Kidney epithelial cell (primary cell): ENCODE measurements around the gene DHRSX. TPM values are rescaled to one million over a fixed set of nuclear protein-coding genes. Genes with fewer than 3 reads are reported as not detected.
"Not testable (repeated sequence)": the region's sequence is repeated elsewhere in the genome, so short reads cannot be mapped to it uniquely, and the experiment has no call there.

Experiments used
- DNase-seq: peaks from one replicate; pipeline ENCODE4 v3.0.0-alpha.2; 2010; ENCODE audit warnings: low read depth
- H3K27me3 ChIP-seq: 2 replicates; pipeline ENCODE4 v1.6.0; 2011; ENCODE audit warnings: low read length; ENCODE audit not compliant: control insufficient read depth, insufficient read depth
- H3K36me3 ChIP-seq: 2 replicates; pipeline ENCODE4 v1.5.1; 2011; ENCODE audit warnings: low read length; ENCODE audit not compliant: control insufficient read depth, insufficient read depth
- H3K4me3 ChIP-seq: 2 replicates; pipeline ENCODE4 v1.5.1; 2011; ENCODE audit warnings: low read depth, mild to moderate bottlenecking, control low read depth, low read length
- total RNA-seq: library from RNA; depleted of rRNA; stranded (reverse); fragments of >200 nt; gene quantifications from 2 replicates; pipeline ENCODE4 v1.2.3, GENCODE V29; 2015
- TF ChIP-seq, protein P1 (sequence below): IDR thresholded peaks from 2 replicates; pipeline ENCODE4 v1.5.1; 2011; ENCODE audit warnings: mild to moderate bottlenecking, moderate library complexity, low read length, control low read depth, inconsistent platforms; ENCODE audit not compliant: insufficient read depth, poor library complexity, severe bottlenecking

The DHRSX gene
- total RNA-seq, 1 donor from 2014 or later = 31.2 TPM

DNA sequence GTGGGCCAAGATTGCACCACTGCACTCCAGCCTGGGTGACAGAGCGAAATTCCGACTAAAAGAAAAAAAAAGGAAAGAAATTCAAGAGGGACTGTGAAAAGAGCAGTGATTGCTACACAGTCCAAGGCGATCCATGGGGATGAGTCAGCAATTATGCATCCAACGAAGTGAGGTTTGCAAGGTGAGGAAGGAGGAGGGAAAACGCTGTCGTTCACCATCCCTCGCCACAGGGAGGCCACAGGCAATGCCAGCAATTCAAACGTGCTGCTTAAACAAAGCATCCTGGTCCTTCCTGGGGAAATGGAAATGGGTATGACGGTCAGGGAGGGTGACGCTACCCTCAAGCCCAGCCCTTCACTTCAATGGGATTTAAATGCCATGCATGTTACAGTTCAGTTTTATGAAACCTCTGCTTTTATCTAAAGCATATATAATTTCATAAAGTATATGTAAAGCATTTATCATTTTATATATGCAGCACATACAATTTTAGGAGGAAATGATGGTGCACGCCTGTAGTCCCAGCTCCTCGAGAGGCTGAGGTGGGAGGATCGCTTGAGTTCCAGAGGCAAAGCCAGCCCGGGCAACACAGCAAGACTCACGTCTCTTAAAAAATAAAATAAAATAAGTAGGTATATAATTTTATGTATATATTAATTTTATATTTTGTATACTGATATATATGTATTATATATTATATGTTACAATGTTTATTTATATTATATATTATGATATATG lies 108.7 kb downstream of the DHRSX start:
- TF ChIP-seq, protein P1, sequence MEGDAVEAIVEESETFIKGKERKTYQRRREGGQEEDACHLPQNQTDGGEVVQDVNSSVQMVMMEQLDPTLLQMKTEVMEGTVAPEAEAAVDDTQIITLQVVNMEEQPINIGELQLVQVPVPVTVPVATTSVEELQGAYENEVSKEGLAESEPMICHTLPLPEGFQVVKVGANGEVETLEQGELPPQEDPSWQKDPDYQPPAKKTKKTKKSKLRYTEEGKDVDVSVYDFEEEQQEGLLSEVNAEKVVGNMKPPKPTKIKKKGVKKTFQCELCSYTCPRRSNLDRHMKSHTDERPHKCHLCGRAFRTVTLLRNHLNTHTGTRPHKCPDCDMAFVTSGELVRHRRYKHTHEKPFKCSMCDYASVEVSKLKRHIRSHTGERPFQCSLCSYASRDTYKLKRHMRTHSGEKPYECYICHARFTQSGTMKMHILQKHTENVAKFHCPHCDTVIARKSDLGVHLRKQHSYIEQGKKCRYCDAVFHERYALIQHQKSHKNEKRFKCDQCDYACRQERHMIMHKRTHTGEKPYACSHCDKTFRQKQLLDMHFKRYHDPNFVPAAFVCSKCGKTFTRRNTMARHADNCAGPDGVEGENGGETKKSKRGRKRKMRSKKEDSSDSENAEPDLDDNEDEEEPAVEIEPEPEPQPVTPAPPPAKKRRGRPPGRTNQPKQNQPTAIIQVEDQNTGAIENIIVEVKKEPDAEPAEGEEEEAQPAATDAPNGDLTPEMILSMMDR = peak; percentile 43
- peak; percentile 90 for DNase-seq
- Histone ChIP-seq H3K4me3 (no peak overlapping the region), H3K36me3 (no peaks in the 10 kb centered on the region), H3K27me3 (no peaks in the 10 kb centered on the region)

DNA sequence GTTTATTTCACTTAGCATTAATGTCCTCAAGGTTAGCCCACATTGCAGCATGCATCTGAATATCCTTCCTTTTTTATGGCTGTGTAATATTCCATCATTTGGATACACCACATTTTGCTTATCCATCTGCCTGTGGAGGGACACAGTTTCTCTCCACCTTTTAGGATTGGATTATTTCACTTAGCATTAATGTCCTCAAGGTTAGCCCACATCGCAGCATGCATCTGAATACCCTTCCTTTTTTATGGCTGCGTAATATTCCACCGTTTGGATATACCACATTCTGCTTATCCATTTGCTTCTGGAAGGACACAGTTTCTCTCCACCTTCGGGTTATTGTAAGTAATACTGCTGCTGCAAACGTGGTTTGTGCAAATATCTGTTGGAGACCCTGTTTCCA lies 110.0 kb downstream of the DHRSX start:
- TF ChIP-seq, protein P1 = no peak
- no peaks in the 10 kb centered on the region for H3K36me3 ChIP-seq
- H3K4me3 ChIP-seq = no peak overlapping the region
- no peaks in the 10 kb centered on the region for H3K27me3 ChIP-seq
- DNase-seq = no peak

DNA sequence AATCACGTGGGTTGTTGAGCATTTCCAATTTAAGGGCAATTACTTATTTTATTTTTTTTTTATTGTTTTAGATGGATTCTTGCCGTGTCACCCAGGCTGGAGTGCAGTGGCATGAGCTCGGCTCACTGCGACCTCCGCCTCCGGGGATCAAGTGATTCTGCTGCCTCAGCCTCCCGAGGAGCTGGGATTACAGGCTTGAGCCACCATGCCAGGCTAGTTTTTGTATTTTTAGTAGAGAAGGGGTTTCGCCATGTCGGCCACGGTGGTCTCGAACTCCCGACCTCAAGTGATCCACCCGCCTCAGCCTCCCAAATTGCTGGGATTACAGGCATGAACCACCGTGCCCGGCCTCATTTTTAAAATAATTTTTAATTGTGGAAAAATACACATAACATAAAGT lies 111.0 kb downstream of the DHRSX start:
- H3K27me3 ChIP-seq, H3K36me3 ChIP-seq: not testable (repeated sequence)

DNA sequence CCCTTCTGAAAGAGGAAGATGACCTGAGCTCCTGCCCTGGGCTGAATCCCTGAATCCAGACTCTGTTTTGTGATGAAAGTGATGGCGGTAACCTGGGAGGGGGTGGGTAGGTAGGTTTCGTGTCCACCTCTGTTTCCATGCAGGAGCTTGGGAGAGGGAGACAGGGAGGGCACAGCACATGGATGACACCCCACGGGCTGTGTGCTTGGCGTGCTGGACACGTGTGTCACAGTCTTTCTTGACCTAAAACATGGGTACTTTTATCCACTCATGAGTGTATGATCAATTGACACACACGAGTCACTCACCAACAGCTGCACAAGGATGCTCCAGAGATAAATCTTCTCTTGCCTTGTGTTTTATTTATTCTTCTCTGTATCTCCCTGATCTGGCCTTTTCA lies 111.5 kb downstream of the DHRSX start:
- Histone ChIP-seq H3K36me3 (no peaks in the 10 kb centered on the region), H3K27me3 (no peaks in the 10 kb centered on the region), H3K4me3 (no peak overlapping the region)
- no peak for DNase-seq
- TF ChIP-seq, protein P1 = no peak

More for the DNA sequence above, 111.0 kb downstream of the DHRSX start:
- DNase-seq, H3K4me3 ChIP-seq: not testable (repeated sequence)

DNA sequence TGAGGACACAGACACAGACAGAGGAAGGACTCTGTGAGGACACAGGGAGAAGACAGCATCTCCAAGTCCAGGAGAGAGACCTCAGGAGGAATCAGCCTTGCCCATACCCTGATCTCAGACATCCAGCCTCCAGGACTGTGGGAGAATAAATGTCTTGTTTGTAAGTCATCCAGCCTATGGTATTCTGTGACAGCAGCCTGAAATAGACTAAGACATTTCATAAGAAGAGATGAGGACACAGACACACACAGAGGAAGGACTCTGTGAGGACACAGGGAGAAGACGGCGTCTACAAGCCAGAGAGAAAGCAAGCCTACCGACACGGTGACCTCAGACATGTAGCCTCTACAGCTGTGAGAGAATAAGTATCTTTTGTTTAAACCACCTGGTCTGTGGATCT lies 112.1 kb downstream of the DHRSX start:
- Histone ChIP-seq H3K27me3 (no peaks in the 10 kb centered on the region), H3K4me3 (no peak overlapping the region), H3K36me3 (no peaks in the 10 kb centered on the region)
- TF ChIP-seq, protein P1 = no peak
- DNase-seq = no peak

DNA sequence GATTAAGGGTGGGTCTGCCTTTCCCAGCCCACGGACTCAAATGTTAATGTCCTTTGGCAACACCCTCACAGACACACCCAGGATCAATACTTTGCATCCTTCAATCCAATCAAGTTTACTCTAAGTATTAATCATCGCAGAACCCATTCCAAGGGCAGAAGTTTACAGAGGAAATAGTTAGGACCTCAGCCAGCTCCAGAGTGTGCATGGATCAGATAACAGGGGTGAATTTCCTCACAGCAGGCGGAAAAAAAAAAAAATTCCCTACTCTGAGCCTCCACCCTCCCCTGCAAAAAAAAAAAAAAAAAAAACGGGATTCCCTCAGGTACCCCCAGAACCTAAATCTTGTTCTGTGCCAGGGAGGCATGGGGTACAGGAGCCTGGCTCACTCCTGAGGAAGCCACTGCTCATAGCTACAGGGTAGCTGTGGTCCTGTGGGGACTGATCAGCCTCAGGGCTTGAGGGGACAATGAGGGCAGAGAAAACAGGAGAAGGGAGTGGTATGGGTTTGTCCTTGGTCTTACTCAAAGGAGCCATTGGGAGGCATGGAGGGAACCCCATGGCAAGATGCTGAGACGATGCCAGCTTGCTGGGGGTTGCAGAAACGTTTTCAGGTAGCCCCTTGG lies 113.0 kb downstream of the DHRSX start:
- no peak for DNase-seq
- no peaks in the 10 kb centered on the region for H3K36me3 ChIP-seq
- TF ChIP-seq, protein P1 = no peak
- H3K27me3 ChIP-seq = no peaks in the 10 kb centered on the region
- H3K4me3 ChIP-seq = no peak overlapping the region
